ENCODE data around the gene CFAP299.

CFAP299 gene

DNA sequence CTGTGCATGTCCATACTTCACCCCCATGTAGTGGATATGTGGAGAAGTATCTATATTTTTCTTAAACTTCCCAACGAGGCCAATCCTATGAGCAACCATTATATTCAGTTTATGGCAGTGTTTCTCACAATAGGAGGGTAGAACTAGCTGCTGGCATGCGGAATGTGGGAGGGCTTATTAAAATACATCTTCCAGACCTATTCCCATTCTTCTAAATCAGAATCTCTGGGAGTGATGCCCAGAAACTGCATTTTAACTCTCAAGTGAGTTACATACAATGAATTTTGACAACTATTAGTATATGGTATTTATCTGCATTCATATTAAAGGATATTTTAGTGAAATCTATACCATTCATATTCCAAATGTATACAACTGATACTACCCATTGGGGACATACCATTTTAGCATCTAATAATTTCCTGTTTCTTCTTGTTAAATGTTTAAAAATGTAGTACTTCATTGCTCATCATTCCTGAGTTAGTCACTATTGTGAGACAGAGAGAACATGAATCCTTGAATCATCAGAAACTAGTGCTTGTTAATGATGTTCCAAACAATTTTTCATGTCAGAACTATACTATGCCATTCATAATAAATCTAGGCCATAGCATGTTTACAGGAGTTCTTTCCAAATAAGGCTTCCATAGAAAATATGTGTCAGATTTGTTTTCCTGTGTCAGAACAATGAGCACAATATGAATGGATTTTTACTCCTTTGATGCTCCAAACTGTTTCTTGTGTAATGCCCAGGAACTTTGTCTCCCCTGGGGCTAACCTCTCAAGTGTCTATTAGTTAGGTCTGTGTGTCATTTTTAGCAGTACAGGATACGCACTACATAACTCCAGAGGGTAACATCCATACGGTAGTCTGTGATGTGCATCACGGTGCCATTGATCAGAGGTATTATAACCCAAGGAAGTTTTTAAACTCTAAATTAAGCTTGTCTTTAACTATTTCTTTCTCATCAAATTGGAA lies 496.1 kb downstream of the CFAP299 start:
- DNase-seq (ENCODE audit: low read depth in 2 of 2), result no peak

DNA sequence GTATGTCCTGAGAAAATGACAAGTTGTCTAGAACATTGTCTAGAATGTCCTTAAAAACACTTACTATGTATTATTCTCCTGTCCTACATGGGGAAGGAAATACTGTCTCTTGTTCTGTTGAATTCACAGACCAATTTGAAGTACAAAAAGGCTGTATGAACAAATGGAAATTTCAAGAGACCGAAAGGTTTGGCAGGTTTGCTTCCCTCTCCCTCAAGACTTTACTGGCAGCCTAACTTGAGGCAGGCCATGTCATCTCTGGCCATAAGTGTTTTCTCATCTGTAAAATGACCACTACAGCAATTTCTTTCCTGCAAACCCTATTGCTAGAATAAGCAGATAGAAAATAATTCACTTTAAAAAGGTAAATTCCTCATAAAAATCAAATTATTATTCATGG lies 503.8 kb downstream of the CFAP299 start:
- DNase-seq (ENCODE audit: low read depth in 2 of 2), result no peak

- no peak for DNase-seq (ENCODE audit: low read depth in 2 of 2)
These were observed 504.3 kb downstream of the CFAP299 start for GRCh38 chr4:80839792-80840191.

DNA sequence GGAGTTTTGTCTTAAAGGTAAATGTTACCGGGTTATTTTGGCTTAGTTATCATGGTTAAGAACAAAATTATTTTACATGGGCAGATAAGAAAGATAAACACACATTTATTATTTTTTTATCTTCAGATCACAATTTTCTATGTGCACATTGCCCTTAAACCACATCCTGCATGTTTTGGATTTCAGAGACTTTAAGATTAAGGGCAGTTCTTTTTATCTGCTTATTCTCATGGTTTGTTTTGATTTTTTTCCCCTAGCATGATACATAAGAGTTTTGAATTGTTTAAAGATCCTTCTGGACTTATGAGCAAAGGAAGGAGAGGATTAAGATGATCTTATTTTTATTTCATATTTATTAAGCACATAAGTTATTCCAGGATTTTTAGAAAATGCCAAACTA lies 504.9 kb downstream of the CFAP299 start:
- DNase-seq (ENCODE audit: low read depth in 2 of 2), result no peak

DNA sequence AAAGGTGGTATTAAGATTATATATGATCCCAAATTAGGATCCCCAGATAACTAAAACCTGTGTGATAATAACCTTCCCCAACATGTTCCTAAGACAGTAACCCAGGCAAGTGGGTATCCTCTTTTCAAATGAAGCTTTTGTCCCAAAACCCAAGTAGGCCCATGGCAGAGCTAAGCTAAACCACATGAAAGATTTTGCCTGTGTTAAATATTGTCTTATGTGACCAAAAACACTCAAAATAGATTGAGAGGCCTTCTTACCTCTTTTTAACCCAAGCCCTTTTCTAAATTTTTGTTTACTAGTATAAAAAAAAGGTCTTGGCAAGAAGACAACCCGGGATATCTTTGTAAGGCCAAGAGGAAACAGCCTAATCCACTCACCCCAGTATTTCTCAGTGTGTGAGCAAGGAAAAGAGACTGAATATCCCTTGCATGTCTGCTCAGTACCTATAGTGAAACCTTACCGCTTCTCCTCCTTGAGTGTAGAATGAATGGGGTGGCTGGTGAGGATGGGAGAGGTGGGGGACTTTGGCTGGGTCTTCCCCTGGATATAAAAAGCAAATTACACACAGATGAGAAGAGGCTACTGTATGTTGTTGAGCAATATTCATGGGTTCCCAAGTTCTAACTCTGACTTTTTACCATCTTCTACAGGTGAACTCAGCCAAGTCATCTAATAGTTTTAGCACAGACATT lies 506.2 kb downstream of the CFAP299 start:
- DNase-seq (ENCODE audit: low read depth in 2 of 2), result no peak

- DNase-seq (ENCODE audit: low read depth in 2 of 2), result no peak
These were observed 510.7 kb downstream of the CFAP299 start for GRCh38 chr4:80846210-80846609.

- no peak for DNase-seq (ENCODE audit: low read depth in 2 of 2)
These were observed 516.5 kb downstream of the CFAP299 start for GRCh38 chr4:80852061-80852460.

GRCh38 chr4:80873571-80873970 lies 538.0 kb downstream of the CFAP299 start:
- DNase-seq (ENCODE audit: low read depth in 2 of 2), result no peak

DNA sequence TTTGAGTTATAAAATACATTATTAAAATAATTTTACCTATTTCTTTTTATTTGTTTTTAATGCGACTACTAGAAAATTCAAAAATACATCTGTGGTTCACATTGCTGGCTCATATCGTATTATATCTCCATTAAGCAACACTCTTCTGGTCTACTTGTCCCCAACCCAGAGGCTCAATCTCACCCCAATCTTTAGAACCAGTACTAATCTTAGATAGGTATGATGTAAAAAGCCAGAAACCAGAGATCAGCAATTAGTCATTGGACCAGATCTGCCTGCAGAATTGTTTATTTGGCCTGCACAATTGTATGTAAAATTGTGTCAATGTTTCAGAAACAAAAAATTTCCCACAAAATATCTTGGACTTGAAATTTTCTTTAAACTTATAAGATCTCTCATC lies 539.4 kb downstream of the CFAP299 start:
- no peak for DNase-seq (ENCODE audit: low read depth in 2 of 2)

GRCh38 chr4:80875642-80876041 lies 540.1 kb downstream of the CFAP299 start:
- DNase-seq (ENCODE audit: low read depth in 2 of 2), result no peak

- DNase-seq (ENCODE audit: low read depth in 2 of 2), result no peak
These were observed 541.3 kb downstream of the CFAP299 start for GRCh38 chr4:80876810-80877209.

DNA sequence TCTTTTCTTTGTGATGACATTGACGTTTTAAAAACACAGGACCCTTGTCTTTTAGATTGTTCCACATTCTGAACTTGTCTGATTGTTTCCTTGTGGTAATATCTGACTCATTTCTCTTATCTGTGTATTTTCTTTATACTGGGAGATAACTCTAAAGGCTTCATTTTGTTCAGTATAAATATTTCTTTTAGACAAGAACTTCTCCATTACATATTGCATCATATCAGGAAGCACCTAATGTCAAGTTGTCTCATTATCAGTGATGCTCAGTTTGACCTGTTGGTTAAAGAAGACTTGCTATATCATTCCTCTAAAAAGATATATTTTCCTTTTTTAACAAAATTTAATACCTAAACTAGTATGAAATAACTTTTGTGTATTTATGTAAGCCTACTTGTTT lies 542.7 kb downstream of the CFAP299 start:
- no peak for DNase-seq (ENCODE audit: low read depth in 2 of 2)

DNA sequence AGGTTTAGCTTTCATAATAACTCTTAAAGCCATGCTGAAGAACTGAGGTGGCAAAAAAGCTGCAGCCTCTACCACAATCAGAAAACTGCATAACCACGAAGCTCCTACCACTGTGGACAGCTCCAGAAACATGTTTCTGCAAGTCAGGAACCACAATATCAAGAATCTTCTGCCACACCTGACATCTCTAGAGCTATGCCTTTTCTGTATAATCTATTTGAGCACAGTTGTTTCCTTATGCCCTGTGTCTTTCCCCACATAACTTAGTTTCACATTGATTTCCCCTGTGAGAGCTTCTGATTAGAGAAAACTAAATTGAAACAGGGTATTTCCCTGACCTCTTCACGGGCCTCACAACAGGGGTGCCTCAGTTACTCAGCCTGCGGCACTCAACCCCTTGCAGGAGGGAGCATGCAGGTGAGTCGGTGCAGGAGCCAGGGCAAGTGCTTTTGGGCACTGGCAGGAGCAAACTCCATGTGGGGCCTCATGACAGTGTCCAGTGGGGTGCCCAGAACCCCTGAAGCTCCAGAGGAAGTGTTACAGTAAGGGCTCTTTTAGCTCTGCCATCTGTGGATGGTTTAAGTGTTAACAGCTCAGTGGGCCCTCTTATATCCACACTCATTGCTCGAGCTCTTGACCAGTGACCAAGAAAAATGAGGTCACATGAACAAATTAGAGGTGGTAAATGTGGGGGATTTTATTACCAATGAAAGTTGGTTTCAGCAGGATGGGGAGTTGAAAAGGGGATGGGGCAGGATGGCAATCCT lies 562.2 kb downstream of the CFAP299 start:
- no peak for DNase-seq (ENCODE audit: low read depth in 2 of 2)

DNA sequence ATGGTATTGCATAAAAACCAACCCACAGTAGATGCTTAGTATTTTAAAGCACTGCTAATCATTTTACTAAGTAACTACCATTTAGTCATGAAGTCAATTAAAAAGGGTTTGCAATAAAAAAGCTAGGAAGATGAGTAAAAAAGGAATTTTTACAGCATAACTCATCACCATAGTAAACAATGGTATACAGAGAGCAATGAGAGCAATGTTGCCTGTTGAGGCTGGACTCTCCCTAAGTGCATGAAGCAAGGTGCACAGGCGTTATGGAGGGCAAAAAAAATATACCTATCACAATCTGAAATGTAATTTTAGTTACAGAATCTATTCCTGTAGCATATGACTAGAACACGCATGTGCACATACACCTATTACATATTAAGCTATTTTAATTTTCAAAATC lies 565.4 kb downstream of the CFAP299 start:
- DNase-seq (ENCODE audit: low read depth in 2 of 2), result no peak

GRCh38 chr4:80903020-80903419 lies 567.5 kb downstream of the CFAP299 start:
- DNase-seq (ENCODE audit: low read depth in 2 of 2), result no peak

DNA sequence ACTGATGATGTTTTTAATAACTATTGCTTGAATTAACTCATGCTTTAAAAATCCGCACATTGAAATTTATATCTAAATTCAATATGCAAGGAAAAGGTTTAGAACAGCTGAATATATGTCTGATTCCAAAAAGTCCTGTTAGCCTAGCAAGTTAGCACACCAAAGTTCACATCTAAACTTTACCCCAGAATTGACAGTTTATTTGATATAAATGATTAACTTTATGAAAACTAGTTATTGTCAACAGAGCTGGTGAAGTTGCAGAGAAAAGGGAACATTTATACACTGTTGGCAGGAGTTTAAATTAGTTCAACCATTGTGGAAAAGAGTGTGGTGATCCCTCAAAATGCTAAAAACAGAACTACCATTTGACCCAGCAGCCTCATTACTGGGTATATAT lies 574.4 kb downstream of the CFAP299 start:
- no peak for DNase-seq (ENCODE audit: low read depth in 2 of 2)

- no peak for DNase-seq (ENCODE audit: low read depth in 2 of 2)
These were observed 575.9 kb downstream of the CFAP299 start for GRCh38 chr4:80911458-80911857.

DNA sequence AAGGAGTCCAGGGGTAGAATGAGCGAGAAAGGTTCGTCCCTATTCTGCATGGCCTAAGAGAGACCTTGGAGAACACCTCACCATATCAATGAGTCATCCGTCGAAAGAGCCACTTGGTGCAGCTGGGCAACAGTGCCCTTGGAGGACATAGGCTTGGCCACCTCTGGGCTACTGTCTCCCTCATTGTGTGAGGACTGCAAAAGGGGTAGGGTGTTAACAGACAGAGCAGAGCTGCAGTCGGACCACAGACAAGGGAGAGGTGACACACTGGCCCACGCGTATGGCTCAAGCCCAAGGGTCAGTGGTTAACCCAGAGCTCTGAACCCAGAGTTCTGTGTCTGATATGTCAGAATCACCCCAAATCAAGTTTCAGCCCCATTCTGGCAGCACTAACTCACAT lies 576.8 kb downstream of the CFAP299 start:
- no peak for DNase-seq (ENCODE audit: low read depth in 2 of 2)

DNA sequence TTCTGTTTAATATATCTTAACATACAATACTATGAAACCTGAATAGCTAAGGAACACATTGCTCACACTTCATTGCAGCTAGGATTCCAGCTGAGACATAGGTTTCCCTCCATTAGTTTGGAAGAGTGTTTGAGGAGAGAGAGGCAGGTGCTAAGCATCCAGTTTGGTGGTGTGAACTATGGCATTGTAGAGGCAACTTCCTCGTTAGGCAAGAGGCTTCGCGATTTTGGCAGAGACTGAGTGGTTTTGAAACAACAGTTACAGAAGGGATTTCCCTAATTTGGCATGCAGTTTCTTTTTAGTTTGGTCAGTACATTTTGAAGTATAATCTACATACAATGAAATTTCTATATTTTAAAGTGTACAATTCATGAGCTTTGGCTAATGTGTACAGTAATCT lies 577.9 kb downstream of the CFAP299 start:
- no peak for DNase-seq (ENCODE audit: low read depth in 2 of 2)

GRCh38 chr4:80916770-80917169 lies 581.2 kb downstream of the CFAP299 start:
- DNase-seq (ENCODE audit: low read depth in 2 of 2), result no peak

- no peak for DNase-seq (ENCODE audit: low read depth in 2 of 2)
These were observed 582.5 kb downstream of the CFAP299 start for GRCh38 chr4:80918004-80918403.

DNA sequence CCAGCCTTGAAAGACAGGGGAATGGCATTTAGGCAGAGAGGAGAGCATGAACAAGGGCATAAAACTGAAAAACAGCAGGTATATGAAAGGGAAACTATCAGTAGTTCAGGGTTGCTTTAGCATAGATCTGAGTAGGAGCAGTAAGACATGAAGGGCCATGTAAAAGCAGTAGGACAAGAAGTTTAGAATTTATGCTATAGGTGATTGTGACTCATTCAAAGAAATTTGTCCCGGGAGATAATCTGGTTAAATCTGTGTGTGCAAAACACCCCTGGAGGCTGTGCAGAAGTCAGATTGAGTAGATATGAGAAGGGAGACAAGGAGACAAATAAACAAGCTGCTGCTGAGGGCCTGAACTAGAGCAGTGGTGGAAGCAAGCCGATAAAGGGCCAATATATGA lies 585.9 kb downstream of the CFAP299 start:
- DNase-seq (ENCODE audit: low read depth in 2 of 2), result no peak

Measured in stimulated activated CD8-positive, alpha-beta memory T cell treated with anti-CD3 and anti-CD28 coated beads, Interleukin-7, amount 100 ng/mL, for 4 hours (primary cell).